K562 (cell line): Measurements from ENCODE around the gene CREB3L2. TPM values are rescaled to one million over a fixed set of nuclear protein-coding genes. Genes with fewer than 3 reads are reported as not detected.
A peak's percentile ranks its signal among the peaks of the same experiment; 100 is the strongest.

Source experiments
- ATAC-seq: fragments of 200-7000 bp; cut with Tn5 transposase; 3 replicates; pipeline ENCODE4 v1.9.1; 2020; ENCODE audit warnings: moderate library complexity
- BruUV-seq: library from RNA; stranded (reverse); fragments of 400-500 nt; replicated peaks from 2 replicates; lab custom pipeline; 2021; lab: Mats Ljungman, UMichigan
- CTCF ChIA-PET: fragments of 300-600 bp; formaldehyde crosslinking; extraction: SDS; loops from one replicate; lab custom pipeline; 2021; ENCODE audit warnings: low intra/inter-chr PET ratio; lab: Yijun Ruan, JAX
- POLR2A ChIA-PET: fragments of 300-600, 350-650 bp; sonication (Branson Sonifier 250); formaldehyde crosslinking; extraction: SDS; loops from one replicate; lab custom pipeline; 2021; ENCODE audit warnings: antibody characterized with exemption, inconsistent platforms; lab: Yijun Ruan, JAX
- DNase-seq, 4 experiments: peaks; one replicate each; pipeline versions ENCODE4 v3.0.0 to v3.0.0-alpha.2; 2011 to 2018; ENCODE audit warnings: low spot score in 3 of 4, mixed read lengths in 3 of 4; ENCODE audit errors: extremely low read depth in 1 of 4
- FAIRE-seq: peaks from 2 replicates; lab custom pipeline; 2011; peaks lifted over from hg19 to GRCh38; lab: Jason Lieb, UNC
- H2AFZ ChIP-seq: 2 replicates; pipeline ENCODE4 v1.6.0; 2011; ENCODE audit warnings: low read depth, low read length, control low read depth, inconsistent platforms
- H3K27ac ChIP-seq: fragments of 200-600 bp; 3 replicates; pipeline ENCODE4 v1.8.0; 2011; ENCODE audit warnings: low read depth, mild to moderate bottlenecking, control low read depth, inconsistent platforms, low read length, moderate library complexity, mixed read lengths; ENCODE audit errors: extremely low read depth
- H3K27me3 ChIP-seq, 2 experiments: fragments of 300-600 bp in 1 of 2; 2 replicates in 1 of 2; 3 replicates in 1 of 2; pipeline versions ENCODE4 v1.6.0 to v1.8.0; 2011; ENCODE audit warnings: inconsistent platforms in 2 of 2, low read length in 2 of 2, mild to moderate bottlenecking in 1 of 2, mixed read lengths in 1 of 2, moderate library complexity in 1 of 2; ENCODE audit not compliant: control insufficient read depth in 2 of 2, insufficient read depth in 2 of 2
- H3K36me3 ChIP-seq: fragments of 300-600 bp; 3 replicates; pipeline ENCODE4 v1.8.0; 2011; ENCODE audit warnings: mild to moderate bottlenecking, low read length, inconsistent platforms; ENCODE audit not compliant: control insufficient read depth, insufficient read depth
- H3K4me1 ChIP-seq, 2 experiments: fragments of 200-600 bp in 1 of 2; replicated peaks in 1 of 2; 2 replicates in 1 of 2; 3 replicates in 1 of 2; pipeline versions ENCODE4 v1.5.1 to v1.8.0; 2011; ENCODE audit warnings: inconsistent platforms in 2 of 2, low read length in 2 of 2, mild to moderate bottlenecking in 1 of 2, mixed read lengths in 1 of 2, moderate library complexity in 1 of 2; ENCODE audit not compliant: control insufficient read depth in 2 of 2, insufficient read depth in 2 of 2
- H3K4me2 ChIP-seq: 2 replicates; pipeline ENCODE4 v1.6.1; 2011; ENCODE audit warnings: low read length, control low read depth, inconsistent platforms, mixed read lengths; ENCODE audit not compliant: insufficient read depth
- H3K4me3 ChIP-seq: fragments of 200-600 bp; sonication (generic), shearing (Covaris generic); 2 replicates; pipeline ENCODE4 v1.5.1; 2016; ENCODE audit warnings: control low read depth, inconsistent platforms
- H3K79me2 ChIP-seq: fragments of 200-600 bp; 3 replicates; pipeline ENCODE4 v1.8.0; 2011; ENCODE audit warnings: low read length, inconsistent platforms; ENCODE audit not compliant: control insufficient read depth, insufficient read depth
- H3K9ac ChIP-seq, 2 experiments: 2 replicates each; pipeline versions ENCODE4 v1.6.0 to v1.6.1; 2011; ENCODE audit warnings: low read depth in 2 of 2, low read length in 2 of 2, control low read depth in 1 of 2, inconsistent platforms in 1 of 2, mild to moderate bottlenecking in 1 of 2, mixed read lengths in 1 of 2; ENCODE audit not compliant: insufficient read depth in 1 of 2
- H3K9me1 ChIP-seq: one replicate; pipeline ENCODE4 v1.6.0; 2011; ENCODE audit warnings: inconsistent platforms, mild to moderate bottlenecking, low read length, moderate library complexity; ENCODE audit not compliant: control insufficient read depth, insufficient read depth
- H3K9me3 ChIP-seq: replicated peaks from 2 replicates; pipeline ENCODE4 v1.5.1; 2011; ENCODE audit warnings: low read depth, low read length, inconsistent platforms; ENCODE audit not compliant: control insufficient read depth, insufficient read depth
- H4K20me1 ChIP-seq: replicated peaks from 2 replicates; pipeline ENCODE4 v1.6.1; 2011; ENCODE audit warnings: low read length, inconsistent platforms, mixed read lengths; ENCODE audit not compliant: control insufficient read depth, insufficient read depth
- DLX4 ChIP-seq: fragments of 250-450 bp; sonication (Bioruptor Pico); IDR thresholded peaks from 2 replicates; pipeline ENCODE4 v1.6.1; 2021; ENCODE audit warnings: mild to moderate bottlenecking
- MEIS2 ChIP-seq: fragments of 450-650 bp; IDR thresholded peaks from 2 replicates; pipeline ENCODE4 v1.6.1; 2014; ENCODE audit warnings: mild to moderate bottlenecking; ENCODE audit not compliant: partially characterized antibody
- MNT ChIP-seq, 2 experiments: fragments of 450-650 bp; conservative IDR thresholded peaks; 2 replicates each; pipeline ENCODE4 v1.6.1; 2017; ENCODE audit warnings: mild to moderate bottlenecking in 2 of 2, moderate library complexity in 2 of 2
- NFRKB ChIP-seq: fragments of 450-650 bp; IDR thresholded peaks from 2 replicates; pipeline ENCODE4 v1.6.1; 2016; ENCODE audit warnings: low read depth
- POLR2AphosphoS5 ChIP-seq: IDR thresholded peaks from 2 replicates; pipeline ENCODE4 v1.6.1; 2011; ENCODE audit warnings: mild to moderate bottlenecking, low read depth, low read length, moderate library complexity; ENCODE audit not compliant: control insufficient read depth, insufficient read depth
- PTBP1 ChIP-seq: fragments of 200-400 bp; formaldehyde crosslinking; IDR thresholded peaks from 2 replicates; pipeline ENCODE4 v1.6.1; 2017; ENCODE audit warnings: low read depth, low read length
- PTTG1 ChIP-seq: fragments of 450-650 bp; IDR thresholded peaks from 2 replicates; pipeline ENCODE4 v1.6.1; 2016; ENCODE audit warnings: low read depth, mild to moderate bottlenecking, missing genetic modification characterization, missing compliant biosample characterization
- SMARCA5 ChIP-seq: fragments of 450-650 bp; IDR thresholded peaks from 2 replicates; pipeline ENCODE4 v1.6.1; 2016
- SOX6 ChIP-seq: fragments of 450-650 bp; IDR thresholded peaks from 2 replicates; pipeline ENCODE4 v1.6.1; 2014; ENCODE audit warnings: mild to moderate bottlenecking
- SPI1 ChIP-seq: IDR thresholded peaks from 2 replicates; pipeline ENCODE4 v1.6.1; 2011; ENCODE audit warnings: low read depth, low read length, control low read depth, borderline replicate concordance
- TBP ChIP-seq: optimal IDR thresholded peaks from 2 replicates; pipeline ENCODE3; 2011; ENCODE audit warnings: low read depth, low read length, improper control_type of control experiment
- VEZF1 ChIP-seq: fragments of 200-800 bp; sonication (Bioruptor generic); IDR thresholded peaks from 2 replicates; pipeline ENCODE4 v1.6.1; 2017; ENCODE audit warnings: missing genetic modification characterization, missing compliant biosample characterization
- ZKSCAN3 ChIP-seq: fragments of 250-450 bp; sonication (Bioruptor Pico); IDR thresholded peaks from 2 replicates; pipeline ENCODE4 v1.4.0; 2020
- ZMIZ1 ChIP-seq, 2 experiments: fragments of 150-350 bp in 1 of 2; IDR thresholded peaks; 2 replicates each; pipeline ENCODE4 v1.6.1; 2012 to 2016; ENCODE audit warnings: low read depth in 2 of 2, low read length in 2 of 2, mild to moderate bottlenecking in 1 of 2, moderate library complexity in 1 of 2
- WGBS: fragments of 100-300 bp; shearing (Covaris generic); methylation state at CpG from one replicate; pipeline ENCODE4 v1.1.6; 2016; ENCODE audit warnings: low coverage, mixed read lengths; ENCODE audit not compliant: insufficient coverage; ENCODE audit errors: missing lambda C conversion rate; 5-methylcytosine and 5-hydroxymethylcytosine counted together
- in situ Hi-C: fragments of 300-500 bp; cut with MboI; formaldehyde crosslinking; loops from 4 replicates; pipeline ENCODE4 v1.15.0; 2018; ENCODE audit warnings: inconsistent platforms, mixed read lengths
- intact Hi-C: fragments of 100-400 bp; cut with micrococcal nuclease; formaldehyde crosslinking; loops from 2 replicates; pipeline ENCODE4 v1.14.2; 2022
- polyA plus RNA-seq, 8 experiments: library from polyadenylated mRNA; depleted of rRNA in 4 of 8; stranded (reverse) in 5 of 8; unstranded in 3 of 8; fragments of >200 nt; fragmentation: Nextera tagmentation in 2 of 8; fragmentation: Illumina TruSeq in 1 of 8; extraction: Ambion mirVana in 2 of 8; extraction: Trizol in 1 of 8; gene quantifications; 2 replicates each; pipeline versions ENCODE4 v1.2.1 to v1.2.3, GENCODE V29; 2011 to 2014; ENCODE audit warnings: inconsistent platforms in 1 of 8, missing spikeins in 1 of 8
- total RNA-seq, 7 experiments: library from RNA; depleted of rRNA in 6 of 7; stranded (reverse); fragments of >200 nt in 6 of 7; fragmentation: Illumina TruSeq in 2 of 7; extraction: Trizol in 2 of 7; gene quantifications; 2 replicates each; pipeline versions ENCODE4 v1.2.1 to v1.2.3, GENCODE V29; 2011 to 2021; ENCODE audit warnings: low replicate concordance in 1 of 7

The CREB3L2 gene
- total and polyA plus RNA-seq, 9 of the 15 experiments (the other 6 are each of a cell fraction or from before 2014, with no cell fraction given): 7.1 to 45.6 (median 15.8) TPM

- Histone ChIP-seq H3K9me1 (peaks cover 5% of the 10 kb centered on the region), H3K9me3 (no peaks in the 10 kb centered on the region), H3K36me3 (peaks cover 10% of the 10 kb centered on the region; the same call in 2 of the 3 replicates), H3K4me1 (peaks cover 13 to 32% of the 10 kb centered on the region in 2 experiments), H3K27ac (peak overlapping the region; percentile 77), H3K4me3 (peak overlapping the region; percentile 82), H3K9ac (peak overlapping the region; percentile 85 to 95), H2AFZ (peak overlapping the region; percentile 92), H3K27me3 (no peaks in the 10 kb centered on the region), H3K4me2 (peak overlapping the region; percentile 94), H3K79me2 (peaks cover 47% of the 10 kb centered on the region), H4K20me1 (no peaks in the 10 kb centered on the region)
- DNase-seq (peak; percentile 99 to 100 (median 99)), ATAC-seq (peak; percentile 93), FAIRE-seq (peak; percentile 99)
- WGBS: under 1% methylated on average over 28 of the region's 28 CpGs
- CTCF ChIA-PET: interaction anchor here (1.1 to 1.3 kb wide), 2 partner anchors 88 to 99 kb away, joined by 3 to 7 read pairs; no protein-coding TSS in a partner anchor
- no TSS peak for BruUV-seq
- in situ Hi-C loops: loop anchor here (5.0 kb wide), 1 partner anchor 95 kb away; no protein-coding TSS in a partner anchor
- POLR2A ChIA-PET: interaction anchor here (0.6 to 2.3 kb wide), 11 partner anchors 7 to 342 kb away, joined by 3 to 21 read pairs (median 4); no protein-coding TSS in a partner anchor
- intact Hi-C loops: loop anchor here (1.0 to 10.0 kb wide), 4 partner anchors 39 to 735 kb away; no protein-coding TSS in a partner anchor
- TF ChIP-seq VEZF1: peak; percentile 82
- TF ChIP-seq MNT (conservative IDR thresholded peaks at IDR 0.05): peak in 1 of 2 experiments; percentile 25; a peak in 2 of 4 replicates
- peak; percentile 67 for TF ChIP-seq MEIS2
- TF ChIP-seq ZMIZ1 (IDR thresholded peaks at IDR 0.05; ENCODE audit: low read depth in 2 of 2, low read length in 2 of 2): no peak
- no peak for TF ChIP-seq TBP
- TF ChIP-seq ZKSCAN3 (CRISPR knock-in tag): no peak
- TF ChIP-seq PTTG1: no peak
- TF ChIP-seq SMARCA5: no peak
- TF ChIP-seq PTBP1: no peak
- TF ChIP-seq NFRKB: 0 out of 2 replicates have a peak, but pooled peaks have one; percentile 60
- TF ChIP-seq SPI1: no peak
- TF ChIP-seq DLX4 (CRISPR knock-in tag): no peak
- TF ChIP-seq POLR2AphosphoS5: no peak
- TF ChIP-seq SOX6: 0 out of 2 replicates have a peak, but pooled peaks have one; percentile 43
Observed at GRCh38 chr7:138002096-138002827, 376 bp upstream of the CREB3L2 start.
